Thymus (tissue), 14 donors: ENCODE measurements around the gene NPHS2. TPM values are rescaled to one million over a fixed set of nuclear protein-coding genes. Genes with fewer than 3 reads are reported as not detected.
A peak's percentile ranks its signal among the peaks of the same experiment; 100 is the strongest.

Source experiments
- DNase-seq, 9 donors: peaks; one replicate each; pipeline ENCODE4 v3.0.0-alpha.2; 2013; ENCODE audit warnings: low spot score in 9 of 9, low read depth in 6 of 9, missing footprints in 1 of 9
- H3K27ac ChIP-seq, 2 donors: one replicate each; pipeline ENCODE4 v1.5.1; 2013; ENCODE audit warnings: control low read depth in 1 of 2, low read depth in 1 of 2, low read length in 1 of 2, mild to moderate bottlenecking in 1 of 2, moderate library complexity in 1 of 2
- H3K27me3 ChIP-seq, 2 donors: one replicate each; pipeline ENCODE4 v1.5.1; 2013; ENCODE audit warnings: low read length in 1 of 2; ENCODE audit not compliant: control insufficient read depth in 2 of 2, insufficient read depth in 1 of 2
- H3K36me3 ChIP-seq, 2 donors: one replicate each; pipeline ENCODE4 v1.5.1; 2013; ENCODE audit warnings: low read length in 1 of 2, mild to moderate bottlenecking in 1 of 2, moderate library complexity in 1 of 2; ENCODE audit not compliant: control insufficient read depth in 2 of 2, insufficient read depth in 2 of 2
- H3K4me1 ChIP-seq, 2 donors: one replicate each; pipeline ENCODE4 v1.5.1; 2013; ENCODE audit warnings: low read length in 2 of 2; ENCODE audit not compliant: control insufficient read depth in 2 of 2, insufficient read depth in 2 of 2
- H3K4me3 ChIP-seq, 2 donors: one replicate each; pipeline ENCODE4 v1.5.1; 2013; ENCODE audit warnings: low read length in 2 of 2, control low read depth in 1 of 2, mild to moderate bottlenecking in 1 of 2
- H3K9me3 ChIP-seq, 2 donors: one replicate each; pipeline ENCODE4 v1.5.1; 2013; ENCODE audit warnings: low read length in 1 of 2, mild to moderate bottlenecking in 1 of 2; ENCODE audit not compliant: control insufficient read depth in 2 of 2, insufficient read depth in 1 of 2
- WGBS: extraction: QIAGEN DNeasy Blood & Tissue Kit; methylation state at CpG from one replicate; pipeline ENCODE4 v1.1.7; 2013; 5-methylcytosine and 5-hydroxymethylcytosine counted together
- long read RNA-seq, 10 donors: transcript quantifications; one replicate each; lab custom pipeline, GENCODE V29; 2026
- polyA plus RNA-seq: library from polyadenylated mRNA; stranded (reverse); fragments of 200-250 nt; gene quantifications from one replicate; pipeline ENCODE4 v1.2.3, GENCODE V29; 2013
- total RNA-seq: library from RNA; stranded (reverse); fragments of 120-200 nt; gene quantifications from one replicate; pipeline ENCODE4 v1.2.4, GENCODE V29; 2013
- donor health status: healthy.

NPHS2 gene
- total RNA-seq = 0.05 TPM
- polyA plus RNA-seq = 0.02 TPM
- long read RNA-seq, donor 1 = 0 reads
- long read RNA-seq, donor 2 = 0 reads
- long read RNA-seq, donor 3 = 0 reads
- long read RNA-seq, donor 4 = 0 reads
- long read RNA-seq, donor 5, transcript NPHS2-201 (8 exons, 1,855 nt) = major isoform, 8 of 16 reads
- long read RNA-seq, donor 5, partial matches to known transcripts = 7 of 16 reads
- long read RNA-seq, donor 5, other reads (novel, unspliced or antisense) = 0 of 16 reads
- long read RNA-seq, donor 6 = 0 reads
- long read RNA-seq, donor 7 = 0 reads
- long read RNA-seq, donor 8 = 0 reads
- long read RNA-seq, donor 9 = 0 reads
- long read RNA-seq, donor 10 = 0 reads

DNA sequence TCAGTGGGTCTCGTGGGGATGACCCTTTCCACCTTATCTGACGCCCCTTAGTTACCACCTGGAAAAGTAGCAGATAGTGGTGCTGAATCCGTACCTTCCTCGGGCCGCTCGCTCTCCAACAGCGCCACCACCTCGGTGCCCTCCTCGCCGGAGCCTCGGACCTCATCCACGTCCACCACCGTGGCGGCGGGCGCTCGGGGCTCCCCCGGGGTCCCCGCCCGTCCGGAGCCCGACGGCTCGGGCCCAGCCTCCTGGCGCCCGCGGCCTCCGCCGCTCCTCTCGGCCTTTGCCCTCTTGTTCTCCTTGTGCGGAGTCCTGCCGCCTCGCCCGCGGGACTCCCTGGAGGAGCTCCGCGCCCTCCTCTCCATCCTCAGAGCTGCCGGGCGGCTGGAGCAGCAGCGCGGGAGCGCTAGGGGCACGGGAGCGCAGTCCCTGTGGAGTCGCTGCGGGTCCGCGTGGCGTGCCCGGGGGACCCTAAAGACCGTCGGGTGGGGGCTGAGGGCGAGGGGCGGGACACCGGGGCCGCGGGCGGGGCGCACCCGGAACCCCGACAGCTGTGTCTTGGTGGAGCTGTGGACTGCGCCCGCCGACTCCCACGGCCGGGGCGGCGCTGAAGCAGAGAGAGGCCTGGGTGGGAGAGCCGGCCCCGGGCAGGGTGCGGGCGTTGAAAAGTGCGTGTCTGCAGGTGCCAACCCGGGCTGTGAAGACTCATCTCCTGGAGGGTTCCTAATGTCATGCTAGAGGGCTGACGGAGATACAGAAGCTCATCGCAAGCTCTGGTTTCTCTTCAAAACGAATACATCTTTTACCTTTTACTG lies at the start of gene NPHS2:
Gene NPHS2, minus strand, starts transcription at position 452 of the 818 bp plus-strand sequence. Its CDS starts 84 bp downstream, at position 368.
- WGBS = 7% methylated on average over 77 of the region's 77 CpGs
- no peak within 1 kb of the TSS for H3K27ac ChIP-seq
- H3K27me3 ChIP-seq = peaks cover 19 to 41% of the 10 kb centered on the region in 2 donors
- no peak within 1 kb of the TSS for H3K4me3 ChIP-seq
- no peaks in the 10 kb centered on the region for H3K4me1 ChIP-seq
- no peak for DNase-seq
- H3K36me3 ChIP-seq = no peaks in the 10 kb centered on the region
- H3K9me3 ChIP-seq = no peaks in the 10 kb centered on the region

DNA sequence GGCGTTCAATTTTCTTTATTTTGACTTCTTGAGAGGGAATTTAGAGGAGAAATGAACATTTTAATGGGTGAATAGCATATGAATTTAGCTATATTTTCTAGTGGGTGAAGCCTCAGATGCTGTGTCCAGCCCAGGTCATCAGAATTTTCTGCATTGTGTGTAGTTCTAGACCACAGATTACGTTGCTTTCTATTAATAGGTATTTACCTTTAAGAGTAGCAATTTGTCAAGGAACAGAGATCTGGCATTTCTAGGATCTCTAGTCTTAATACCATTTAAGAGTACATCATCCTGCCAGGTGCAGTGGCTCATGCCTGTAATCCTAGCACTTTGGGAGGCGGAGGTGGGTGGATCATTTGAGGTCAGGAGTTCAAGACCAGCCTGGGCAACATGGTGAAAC lies 36.6 kb upstream of the NPHS2 start:
- WGBS = 85% methylated on average over 3 of the region's 3 CpGs
- H3K9me3 ChIP-seq = no peaks in the 10 kb centered on the region

DNA sequence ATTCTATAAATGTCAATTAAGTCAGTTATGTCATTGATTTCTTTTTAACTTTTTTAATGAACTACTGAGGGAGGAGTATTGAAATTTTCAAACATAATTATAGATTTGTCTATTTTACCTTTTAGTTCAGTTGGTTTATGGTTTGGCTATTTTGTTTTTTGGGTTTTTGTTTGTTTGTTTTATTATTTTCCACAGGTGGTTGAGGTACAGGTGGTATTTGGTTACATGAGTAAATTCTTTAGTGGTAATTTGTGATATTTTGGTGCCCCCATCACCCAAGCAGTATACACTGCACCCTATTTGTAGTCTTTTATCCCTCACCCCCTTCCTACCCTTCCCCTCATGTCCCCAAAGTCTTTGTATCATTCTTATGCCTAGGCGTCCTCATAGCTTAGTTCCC lies 25.3 kb upstream of the NPHS2 start:
- no peaks in the 10 kb centered on the region for H3K4me1 ChIP-seq
- WGBS = 92% methylated on average over 1 of the region's 1 CpG
- H3K36me3 ChIP-seq = no peaks in the 10 kb centered on the region
- H3K27me3 ChIP-seq = no peaks in the 10 kb centered on the region
- H3K9me3 ChIP-seq = no peaks in the 10 kb centered on the region
- no peak overlapping the region for H3K27ac ChIP-seq
- H3K4me3 ChIP-seq = no peak overlapping the region
- no peak for DNase-seq

More for the DNA sequence above, 36.6 kb upstream of the NPHS2 start:
- H3K4me3 ChIP-seq = no peak overlapping the region
- H3K4me1 ChIP-seq = no peaks in the 10 kb centered on the region
- DNase-seq = no peak
- no peak overlapping the region for H3K27ac ChIP-seq
- H3K27me3 ChIP-seq = no peaks in the 10 kb centered on the region
- no peaks in the 10 kb centered on the region for H3K36me3 ChIP-seq

DNA sequence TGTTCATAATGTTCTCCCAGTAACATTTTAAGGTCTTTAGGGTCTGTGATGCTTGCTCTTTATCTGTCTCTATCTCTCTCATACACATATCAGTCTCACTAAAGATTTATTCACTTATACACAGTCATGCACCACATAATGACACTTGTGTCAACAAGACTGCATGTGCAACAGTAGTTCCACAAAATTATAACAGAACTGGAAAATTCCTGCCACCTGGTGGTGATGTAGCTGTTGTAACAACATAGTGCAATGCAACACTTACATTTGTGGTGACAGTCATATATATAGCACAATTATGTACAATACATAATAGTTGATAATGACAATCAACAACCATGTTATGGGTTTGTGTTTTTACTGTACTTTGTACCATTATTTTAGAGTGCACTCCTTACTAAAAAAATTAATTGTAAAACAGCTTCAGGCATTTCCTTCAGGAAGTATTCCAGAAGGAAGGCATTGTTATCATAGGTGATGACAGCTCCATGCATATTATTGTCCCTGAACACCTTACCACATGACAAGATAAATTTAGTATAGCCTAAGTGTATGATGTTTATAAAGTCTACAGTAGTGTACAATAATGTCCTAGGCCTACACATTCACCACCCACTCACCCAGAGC lies 24.0 kb upstream of the NPHS2 start:
- Histone ChIP-seq H3K27ac (no peak overlapping the region), H3K4me3 (no peak overlapping the region), H3K27me3 (no peaks in the 10 kb centered on the region), H3K9me3 (no peaks in the 10 kb centered on the region), H3K4me1 (no peaks in the 10 kb centered on the region), H3K36me3 (no peaks in the 10 kb centered on the region)
- DNase-seq = peak in 2 of 9 donors; percentile 10

DNA sequence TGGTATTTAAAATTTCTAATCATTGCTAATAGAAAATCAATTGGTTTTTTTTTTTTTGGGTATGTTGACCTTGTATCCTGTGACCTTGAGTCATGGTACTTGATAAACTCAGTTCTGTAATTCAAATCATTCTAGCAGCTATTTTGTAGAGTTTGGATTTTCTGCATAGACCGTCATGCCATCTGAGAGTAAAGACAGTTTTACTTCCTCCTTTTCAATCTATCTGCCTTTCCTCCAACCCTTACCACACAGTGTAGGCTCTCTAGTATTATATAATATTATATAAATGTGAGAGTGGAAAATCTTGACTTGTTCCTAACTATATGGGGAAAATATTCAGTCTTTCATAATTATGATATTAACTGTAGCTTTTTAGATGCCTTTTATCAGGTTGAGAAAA lies 22.9 kb upstream of the NPHS2 start:
- Histone ChIP-seq H3K4me1 (no peaks in the 10 kb centered on the region), H3K4me3 (no peak overlapping the region), H3K36me3 (no peaks in the 10 kb centered on the region), H3K27ac (no peak overlapping the region), H3K9me3 (no peaks in the 10 kb centered on the region), H3K27me3 (peaks cover 0 to under 1% of the 10 kb centered on the region in 2 donors)
- 17% methylated on average over 1 of the region's 1 CpG for WGBS
- no peak for DNase-seq

DNA sequence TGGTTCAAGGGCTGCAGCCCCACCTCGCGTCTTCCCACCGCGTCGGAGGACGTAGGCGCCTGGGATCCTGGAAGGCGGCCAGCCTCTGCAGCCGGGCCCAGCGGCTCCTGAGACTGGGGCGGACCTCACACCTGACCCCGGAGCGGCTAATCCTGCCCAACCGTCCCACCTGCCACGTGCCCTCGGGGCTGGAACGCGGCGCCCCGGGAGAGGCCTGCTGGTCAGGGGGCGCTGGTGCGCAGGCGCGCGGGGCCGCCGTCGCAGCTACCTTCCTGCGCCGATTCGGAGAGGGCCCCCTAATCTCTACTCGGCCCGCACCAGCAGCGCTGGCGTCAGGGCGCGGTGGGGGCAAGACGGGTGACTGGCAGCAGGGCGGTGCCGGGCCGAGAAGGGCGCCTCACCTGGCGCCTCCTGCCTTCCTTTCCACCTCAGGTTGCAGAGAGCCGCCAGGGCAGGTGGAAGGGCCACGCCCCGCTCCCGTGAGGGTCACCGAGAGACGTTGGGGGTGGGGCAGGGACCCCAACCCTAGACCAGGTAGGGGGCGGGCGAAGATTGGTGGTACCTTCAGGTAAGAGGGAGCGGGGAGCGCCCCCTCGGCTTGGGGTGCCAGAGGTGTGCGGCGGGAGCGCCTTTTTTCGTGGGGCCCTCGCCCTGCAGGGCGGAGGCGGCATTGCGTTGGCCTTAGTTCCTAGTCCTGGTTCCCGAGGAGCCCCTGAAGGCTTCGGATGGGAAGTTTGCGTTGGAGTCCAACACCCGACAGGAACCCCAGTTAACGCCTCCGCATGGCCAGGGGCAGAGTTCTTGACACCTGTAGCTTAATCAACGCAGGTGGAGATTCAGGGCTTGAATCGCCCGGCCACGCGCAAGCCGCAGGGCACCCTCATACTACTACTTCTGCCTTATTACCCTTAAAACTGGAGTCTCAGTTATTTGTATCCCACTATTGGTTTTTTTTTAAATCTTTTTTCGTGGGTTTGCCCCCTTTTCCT lies 16.1 kb upstream of the NPHS2 start, which contains the start of gene TDRD5:
Gene TDRD5, plus strand, starts transcription at position 241 of the 989 bp plus-strand sequence. CDS start 784 bp downstream, outside the sequence.
- no peak within 1 kb of the TSS for H3K4me3 ChIP-seq
- H3K27me3 ChIP-seq = peaks cover 19 to 42% of the 10 kb centered on the region in 2 donors
- no peak within 1 kb of the TSS for H3K27ac ChIP-seq
- 21% methylated on average over 75 of the region's 75 CpGs for WGBS
- DNase-seq = no peak
- no peaks in the 10 kb centered on the region for H3K9me3 ChIP-seq
- no peaks in the 10 kb centered on the region for H3K4me1 ChIP-seq
- no peaks in the 10 kb centered on the region for H3K36me3 ChIP-seq

DNA sequence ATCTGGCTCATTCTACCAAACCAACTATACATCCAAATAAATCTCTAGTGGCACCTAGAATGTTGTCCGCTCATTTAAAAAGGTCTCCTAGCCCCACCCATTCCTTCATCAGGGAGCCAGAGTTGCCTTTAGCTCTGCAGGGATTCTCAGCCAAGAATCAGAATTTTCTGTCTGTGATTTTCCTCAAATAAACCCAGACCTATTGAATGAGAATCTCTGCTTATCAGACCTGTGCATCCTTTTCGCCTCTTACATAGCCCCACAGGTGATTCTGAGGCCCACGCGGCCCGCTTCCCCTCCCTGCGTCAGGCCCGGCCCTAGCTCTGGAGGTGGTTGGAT lies 15.5 kb upstream of the NPHS2 start:
- H3K36me3 ChIP-seq = no peaks in the 10 kb centered on the region
- H3K4me1 ChIP-seq = no peaks in the 10 kb centered on the region
- H3K27me3 ChIP-seq = peaks cover 26 to 48% of the 10 kb centered on the region in 2 donors
- 43% methylated on average over 7 of the region's 7 CpGs for WGBS
- H3K4me3 ChIP-seq = no peak overlapping the region
- no peak overlapping the region for H3K27ac ChIP-seq
- H3K9me3 ChIP-seq = peaks cover 0 to 3% of the 10 kb centered on the region in 2 donors
- DNase-seq = no peak

DNA sequence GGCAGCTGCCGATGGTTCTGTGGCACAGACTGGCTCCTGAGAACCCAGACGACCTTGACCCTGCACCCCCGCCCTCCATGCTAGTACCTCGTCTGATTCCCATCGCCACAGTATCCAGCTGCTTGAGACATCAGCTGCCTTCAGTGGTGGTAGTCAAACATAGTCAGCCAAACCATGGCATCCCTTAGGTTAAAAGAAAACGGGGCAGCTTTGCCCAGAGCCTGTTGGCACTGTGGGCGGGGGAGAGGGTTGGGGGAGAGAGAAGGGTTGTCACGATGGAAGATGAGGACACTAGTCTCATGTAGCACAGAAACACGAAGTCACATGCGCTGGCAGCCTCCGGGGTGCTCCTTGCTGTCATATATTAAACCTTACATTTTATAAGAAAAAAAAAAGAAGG lies 14.9 kb upstream of the NPHS2 start:
- Histone ChIP-seq H3K4me1 (no peaks in the 10 kb centered on the region), H3K9me3 (peaks cover 0 to 4% of the 10 kb centered on the region in 2 donors), H3K36me3 (no peaks in the 10 kb centered on the region), H3K27me3 (peaks cover 31 to 54% of the 10 kb centered on the region in 2 donors), H3K4me3 (no peak overlapping the region), H3K27ac (no peak overlapping the region)
- 92% methylated on average over 11 of the region's 11 CpGs for WGBS
- no peak for DNase-seq
